ENCODE data around the gene SMIM36.

DNA sequence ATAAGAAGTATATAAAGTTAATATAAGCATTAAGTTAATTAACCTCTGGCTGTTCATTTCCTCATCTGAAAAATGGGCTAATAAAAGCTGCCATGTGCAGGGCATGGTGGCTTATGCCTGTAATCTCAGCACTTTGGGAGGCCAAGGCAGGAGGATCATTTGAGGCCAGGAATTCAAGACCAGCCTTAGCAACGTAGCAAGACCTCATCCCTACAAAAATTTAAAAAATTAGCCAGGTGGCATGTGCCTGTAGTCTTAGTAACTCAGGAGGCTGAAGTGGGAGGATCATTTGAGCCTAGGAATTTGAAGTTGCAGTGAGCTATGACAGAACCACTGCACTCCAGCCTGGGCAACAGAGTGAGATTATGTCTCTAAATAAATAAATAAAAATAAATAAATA is 49.0 kb downstream of the SMIM36 start:
- TF ChIP-seq, protein P1, sequence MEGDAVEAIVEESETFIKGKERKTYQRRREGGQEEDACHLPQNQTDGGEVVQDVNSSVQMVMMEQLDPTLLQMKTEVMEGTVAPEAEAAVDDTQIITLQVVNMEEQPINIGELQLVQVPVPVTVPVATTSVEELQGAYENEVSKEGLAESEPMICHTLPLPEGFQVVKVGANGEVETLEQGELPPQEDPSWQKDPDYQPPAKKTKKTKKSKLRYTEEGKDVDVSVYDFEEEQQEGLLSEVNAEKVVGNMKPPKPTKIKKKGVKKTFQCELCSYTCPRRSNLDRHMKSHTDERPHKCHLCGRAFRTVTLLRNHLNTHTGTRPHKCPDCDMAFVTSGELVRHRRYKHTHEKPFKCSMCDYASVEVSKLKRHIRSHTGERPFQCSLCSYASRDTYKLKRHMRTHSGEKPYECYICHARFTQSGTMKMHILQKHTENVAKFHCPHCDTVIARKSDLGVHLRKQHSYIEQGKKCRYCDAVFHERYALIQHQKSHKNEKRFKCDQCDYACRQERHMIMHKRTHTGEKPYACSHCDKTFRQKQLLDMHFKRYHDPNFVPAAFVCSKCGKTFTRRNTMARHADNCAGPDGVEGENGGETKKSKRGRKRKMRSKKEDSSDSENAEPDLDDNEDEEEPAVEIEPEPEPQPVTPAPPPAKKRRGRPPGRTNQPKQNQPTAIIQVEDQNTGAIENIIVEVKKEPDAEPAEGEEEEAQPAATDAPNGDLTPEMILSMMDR (IDR thresholded peaks at IDR 0.05; ENCODE audit: poor library complexity): no peak
- TF ChIP-seq EZH2 (IDR thresholded peaks at IDR 0.05; ENCODE audit: borderline replicate concordance): no peak

Data from hepatocyte (in vitro differentiated cells).